Parathyroid adenoma (tissue), 2 donors: ENCODE measurements around the gene JADE3.

Source experiments
- H2AFZ ChIP-seq: fragments of 300-600 bp; sonication (generic); one replicate; pipeline ENCODE4 v1.7.0; 2017; ENCODE audit warnings: antibody characterized with exemption, mild to moderate bottlenecking
- H3K27ac ChIP-seq: fragments of 300-600 bp; sonication (generic); one replicate; pipeline ENCODE4 v1.7.0; 2017
- H3K27me3 ChIP-seq: fragments of 300-600 bp; sonication (generic); one replicate; pipeline ENCODE4 v1.7.0; 2017; ENCODE audit warnings: low read length; ENCODE audit not compliant: control insufficient read depth, insufficient read depth
- H3K36me3 ChIP-seq: fragments of 300-600 bp; sonication (generic); one replicate; pipeline ENCODE4 v1.7.0; 2017; ENCODE audit warnings: low read length; ENCODE audit not compliant: control insufficient read depth, insufficient read depth
- H3K4me1 ChIP-seq: fragments of 300-600 bp; sonication (generic); one replicate; pipeline ENCODE4 v1.7.0; 2017; ENCODE audit warnings: control low read depth
- H3K4me2 ChIP-seq: fragments of 300-600 bp; sonication (generic); one replicate; pipeline ENCODE4 v1.7.0; 2017; ENCODE audit warnings: low read length
- H3K4me3 ChIP-seq: fragments of 300-600 bp; sonication (generic); one replicate; pipeline ENCODE4 v1.7.0; 2017; ENCODE audit warnings: low read depth, low read length
- H3K79me2 ChIP-seq: fragments of 300-600 bp; sonication (generic); one replicate; pipeline ENCODE4 v1.7.0; 2017; ENCODE audit warnings: control low read depth
- H3K9ac ChIP-seq: fragments of 300-600 bp; sonication (generic); one replicate; pipeline ENCODE4 v1.7.0; 2017; ENCODE audit warnings: mild to moderate bottlenecking
- H3K9me3 ChIP-seq: fragments of 300-600 bp; sonication (generic); one replicate; pipeline ENCODE4 v1.7.0; 2017; ENCODE audit warnings: low read length; ENCODE audit not compliant: control insufficient read depth
- CTCF ChIP-seq: fragments of 300-600 bp; sonication (generic); IDR thresholded peaks from one replicate; pipeline ENCODE4 v1.7.0; 2017; ENCODE audit warnings: antibody characterized with exemption, mild to moderate bottlenecking
- donor health status: primary hyperparathyroidism.

JADE3 gene

DNA sequence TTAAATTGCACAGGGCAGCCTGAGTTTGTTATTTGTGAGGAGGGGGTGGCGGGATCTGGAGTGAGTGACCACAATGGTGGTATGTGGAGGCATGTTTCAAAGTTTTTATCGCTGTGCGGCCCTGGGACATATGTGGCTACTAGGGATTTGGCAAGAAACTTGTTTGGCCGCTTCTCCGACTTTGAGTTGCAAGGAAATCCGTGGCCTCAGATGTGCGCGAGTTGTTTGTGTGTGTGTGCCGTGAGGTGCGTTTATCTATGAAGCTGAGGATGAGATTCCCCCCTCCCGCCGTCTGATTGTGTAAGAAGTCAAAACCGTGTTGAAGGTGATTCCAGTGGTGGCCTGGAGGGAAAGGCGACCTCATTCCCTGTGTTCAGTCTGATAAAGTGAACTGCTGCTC, 1.4 kb downstream of the JADE3 start:
- peak overlapping the region; percentile 52 for H3K4me3 ChIP-seq
- H3K27ac ChIP-seq: no peak overlapping the region

GRCh38 chrX:46916273-46916672, 4.1 kb downstream of the JADE3 start:
- Histone ChIP-seq H3K36me3 (no peaks in the 10 kb centered on the region), H3K27ac (no peak overlapping the region), H3K9me3 (no peaks in the 10 kb centered on the region)

More for the DNA sequence above, 1.4 kb downstream of the JADE3 start:
- H3K4me2 ChIP-seq: peak overlapping the region; percentile 61
- H3K79me2 ChIP-seq: peaks cover 9% of the 10 kb centered on the region
- no peaks in the 10 kb centered on the region for H3K9me3 ChIP-seq
- H3K36me3 ChIP-seq: no peaks in the 10 kb centered on the region
- H3K27me3 ChIP-seq: no peaks in the 10 kb centered on the region
- no peak overlapping the region for H3K9ac ChIP-seq
- TF ChIP-seq CTCF: no peak
- H3K4me1 ChIP-seq: no peaks in the 10 kb centered on the region
- peak overlapping the region; percentile 77 for H2AFZ ChIP-seq

DNA sequence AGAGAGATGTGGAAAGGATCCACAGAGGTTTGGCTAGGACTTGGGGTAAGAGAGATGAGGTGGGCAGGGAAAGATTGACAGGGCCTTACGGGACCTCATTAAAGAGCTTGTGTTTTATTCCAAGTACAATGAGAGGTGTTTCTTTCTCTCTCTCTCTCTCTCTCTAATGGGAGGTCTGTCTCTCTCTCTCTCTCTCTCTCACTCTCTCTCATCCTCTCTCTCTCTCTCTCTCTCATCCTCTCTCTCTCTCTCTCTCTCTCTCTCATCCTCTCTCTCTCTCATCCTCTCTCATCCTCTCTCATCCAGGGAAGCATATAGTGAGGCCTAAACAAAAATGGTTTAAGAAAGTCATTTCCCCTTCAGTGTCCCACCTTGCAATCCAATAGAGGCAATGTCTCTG, 5.4 kb downstream of the JADE3 start:
- no peak overlapping the region for H3K4me2 ChIP-seq
- H3K9me3 ChIP-seq: no peaks in the 10 kb centered on the region
- no peak overlapping the region for H3K27ac ChIP-seq
- no peak for TF ChIP-seq CTCF
- no peaks in the 10 kb centered on the region for H3K36me3 ChIP-seq
- H2AFZ ChIP-seq: no peak overlapping the region
- H3K9ac ChIP-seq: no peak overlapping the region
- no peaks in the 10 kb centered on the region for H3K27me3 ChIP-seq
- H3K4me1 ChIP-seq: no peaks in the 10 kb centered on the region
- H3K79me2 ChIP-seq: peaks cover 13% of the 10 kb centered on the region
- no peak overlapping the region for H3K4me3 ChIP-seq

More at GRCh38 chrX:46916273-46916672, 4.1 kb downstream of the JADE3 start:
- H3K9ac ChIP-seq: no peak overlapping the region
- H3K4me3 ChIP-seq: no peak overlapping the region
- no peak overlapping the region for H2AFZ ChIP-seq
- H3K27me3 ChIP-seq: no peaks in the 10 kb centered on the region
- peaks cover 13% of the 10 kb centered on the region for H3K79me2 ChIP-seq
- TF ChIP-seq CTCF: no peak
- no peak overlapping the region for H3K4me2 ChIP-seq
- H3K4me1 ChIP-seq: no peaks in the 10 kb centered on the region

- H3K27ac ChIP-seq: no peak overlapping the region
- TF ChIP-seq CTCF: no peak
These were observed 6.2 kb downstream of the JADE3 start for GRCh38 chrX:46918434-46918833.

DNA sequence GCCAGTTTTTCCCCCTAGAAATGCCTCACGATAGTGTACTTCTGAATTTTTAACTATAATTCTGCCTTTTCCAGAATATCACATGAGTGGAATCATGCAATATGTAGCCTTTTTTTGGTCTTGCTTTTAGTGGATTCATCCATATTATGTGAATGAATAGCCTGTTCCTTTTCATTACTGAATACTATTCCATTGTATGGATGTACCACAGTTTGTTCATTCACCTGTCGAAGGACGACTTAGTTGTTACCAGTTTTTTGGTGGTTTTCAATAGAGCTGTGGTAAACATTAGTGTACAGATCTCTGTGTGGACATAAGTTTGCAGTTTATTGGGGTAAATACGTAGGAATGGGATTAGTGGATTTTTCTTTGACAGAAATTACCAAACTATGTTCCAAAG, 8.0 kb downstream of the JADE3 start:
- no peak overlapping the region for H3K4me2 ChIP-seq
- no peak overlapping the region for H3K4me3 ChIP-seq
- H3K9ac ChIP-seq: no peak overlapping the region
- H2AFZ ChIP-seq: no peak overlapping the region
- no peaks in the 10 kb centered on the region for H3K36me3 ChIP-seq
- H3K27me3 ChIP-seq: no peaks in the 10 kb centered on the region
- no peak for TF ChIP-seq CTCF
- H3K27ac ChIP-seq: no peak overlapping the region
- no peaks in the 10 kb centered on the region for H3K4me1 ChIP-seq
- no peaks in the 10 kb centered on the region for H3K9me3 ChIP-seq
- H3K79me2 ChIP-seq: peaks cover 10% of the 10 kb centered on the region

More at GRCh38 chrX:46918434-46918833, 6.2 kb downstream of the JADE3 start:
- Histone ChIP-seq H3K9ac (no peak overlapping the region), H3K4me2 (no peak overlapping the region), H2AFZ (no peak overlapping the region), H3K79me2 (peaks cover 13% of the 10 kb centered on the region), H3K27me3 (no peaks in the 10 kb centered on the region), H3K36me3 (no peaks in the 10 kb centered on the region), H3K4me3 (no peak overlapping the region), H3K9me3 (no peaks in the 10 kb centered on the region), H3K4me1 (no peaks in the 10 kb centered on the region)
